Measurements from ENCODE around the gene TMEM82.

GRCh38 chr1:15705184-15705566 lies 37.1 kb upstream of the TMEM82 start:
- TF ChIP-seq RAD21 (conservative IDR thresholded peaks at IDR 0.05) (no peak), CTCF (IDR thresholded peaks at IDR 0.05; ENCODE audit: poor library complexity, severe bottlenecking) (no peak), POLR2AphosphoS5 (IDR thresholded peaks at IDR 0.05) (no peak), EP300 (conservative IDR thresholded peaks at IDR 0.05; ENCODE audit: poor library complexity, severe bottlenecking) (no peak), EZH2 (IDR thresholded peaks at IDR 0.05; ENCODE audit: borderline replicate concordance, insufficient read depth, low read length, poor library complexity, severe bottlenecking) (no peak), TAF1 (IDR thresholded peaks at IDR 0.05; ENCODE audit: low read depth) (no peak), SMC3 (conservative IDR thresholded peaks at IDR 0.05; ENCODE audit: poor library complexity) (no peak), REST (IDR thresholded peaks at IDR 0.05; ENCODE audit: borderline replicate concordance) (no peak), MXI1 (conservative IDR thresholded peaks at IDR 0.05; ENCODE audit: poor library complexity, severe bottlenecking) (no peak)
